Psoas muscle (tissue), 8 donors: ENCODE measurements around the gene GCM1. TPM values are rescaled to one million over a fixed set of nuclear protein-coding genes. Genes with fewer than 3 reads are reported as not detected.

Experiments used
- ATAC-seq, 4 donors: fragments of 200-7000 bp; cut with Tn5 transposase; one replicate each; pipeline ENCODE4 v1.9.1; 2020; ENCODE audit warnings: moderate library complexity in 3 of 4, mild to moderate bottlenecking in 2 of 4
- DNase-seq, 2 donors: peaks; one replicate each; pipeline ENCODE4 v3.0.0-alpha.2; 2020
- H3K27ac ChIP-seq: fragments of 200-600 bp; one replicate; pipeline ENCODE4 v1.8.0; 2022
- H3K27me3 ChIP-seq, 3 donors: fragments of 200-600 bp in 1 of 3; one replicate each; pipeline versions ENCODE4 v1.6.1 to v1.8.0; 2013 to 2022; ENCODE audit warnings: low read length in 2 of 3, mild to moderate bottlenecking in 2 of 3, moderate library complexity in 1 of 3; ENCODE audit not compliant: insufficient read depth in 3 of 3
- H3K36me3 ChIP-seq, 2 donors: fragments of 200-600 bp in 1 of 2; one replicate each; pipeline versions ENCODE4 v1.6.1 to v1.8.0; 2013 to 2022; ENCODE audit warnings: low read depth in 1 of 2, mild to moderate bottlenecking in 1 of 2, moderate library complexity in 1 of 2; ENCODE audit not compliant: insufficient read depth in 1 of 2
- H3K4me1 ChIP-seq: fragments of 200-600 bp; one replicate; pipeline ENCODE4 v1.8.0; 2022
- H3K4me3 ChIP-seq: fragments of 200-600 bp; one replicate; pipeline ENCODE4 v1.8.0; 2022; ENCODE audit warnings: mild to moderate bottlenecking
- H3K9me3 ChIP-seq: fragments of 200-600 bp; one replicate; pipeline ENCODE4 v1.8.0; 2022
- CTCF ChIP-seq: fragments of 200-600 bp; IDR thresholded peaks from one replicate; pipeline ENCODE4 v1.8.0; 2022; ENCODE audit warnings: antibody characterized with exemption
- WGBS, 3 donors: extraction: QIAGEN DNeasy Blood & Tissue Kit; methylation state at CpG; one replicate each; pipeline versions ENCODE4 v1.1.6 to v1.1.7; 2013; 5-methylcytosine and 5-hydroxymethylcytosine counted together
- intact Hi-C, 2 donors: fragments of 100-400 bp; cut with DNase I; formaldehyde crosslinking; loops; one replicate each; pipeline versions ENCODE4 v1.11.0 to v1.14.2; 2022
- polyA plus RNA-seq, 3 donors: library from polyadenylated mRNA; stranded (reverse); fragments of 200-250 nt; gene quantifications; one replicate each; pipeline ENCODE4 v1.2.3, GENCODE V29; 2013
- total RNA-seq, 4 donors: library from RNA; stranded (reverse); fragmentation: NEBNext Ultra II Directional in 2 of 4; extraction: Animal tissue kit (Norgen Biotek cat#: 25700) in 2 of 4; gene quantifications; one replicate each; pipeline versions ENCODE4 v1.2.1 to v1.2.4, GENCODE V29; 2021 to 2023
- donor health status: healthy with polysubstance abuse.
- donor health status: DM: no; HTN: no; CAD: no; lungs with moderate emphysema.
- donor health status: Bipolar disorder and iron deficiency.
- donor health status: healthy.
- donor health status: DM: yes; HTN: yes; CAD: no.
- donor health status: DM: no; HTN: no; CAD: no.
- donor health status: DM: no; HTN: no; CAD: no.
- donor health status: DM: yes; HTN: yes; CAD: no.

GCM1 gene
- total and polyA plus RNA-seq, 7 donors: not detected

- no peak for TF ChIP-seq CTCF
- Histone ChIP-seq H3K4me3 (no peak overlapping the region), H3K9me3 (no peaks in the 10 kb centered on the region), H3K4me1 (no peaks in the 10 kb centered on the region), H3K27me3 (no peaks in the 10 kb centered on the region), H3K36me3 (peaks cover 2 to 100% of the 10 kb centered on the region in 2 donors), H3K27ac (no peak overlapping the region)
- 87 to 91% (median 91%) methylated on average over 3 of the region's 3 CpGs for WGBS, 3 donors
- DNase-seq (no peak), ATAC-seq (no peak)
- intact Hi-C loops: loop anchor here in 1 of 2 donors (5.0 kb wide), 1 partner anchor 88 kb away; no protein-coding TSS in a partner anchor
These were observed 53.4 kb downstream of the GCM1 start for GRCh38 chr6:53095270-53095669.

- Histone ChIP-seq H3K27ac (no peak overlapping the region), H3K36me3 (peaks cover 3 to 100% of the 10 kb centered on the region in 2 donors), H3K27me3 (no peaks in the 10 kb centered on the region), H3K4me1 (no peaks in the 10 kb centered on the region), H3K4me3 (no peak overlapping the region), H3K9me3 (no peaks in the 10 kb centered on the region)
- ATAC-seq (no peak), DNase-seq (peak in 1 of 2 donors; percentile 51)
- WGBS, 3 donors: 92 to 95% (median 94%) methylated on average over 2 of the region's 2 CpGs
- no peak for TF ChIP-seq CTCF
- intact Hi-C loops: no loop called here
These were observed 58.1 kb downstream of the GCM1 start for GRCh38 chr6:53090576-53090975.

GRCh38 chr6:53089948-53090347 is 58.7 kb downstream of the GCM1 start:
- H3K36me3 ChIP-seq: peaks cover 3 to 100% of the 10 kb centered on the region in 2 donors
- no peak for ATAC-seq
- intact Hi-C loops: no loop called here
- H3K4me3 ChIP-seq: no peak overlapping the region
- no peak overlapping the region for H3K27ac ChIP-seq
- no peaks in the 10 kb centered on the region for H3K27me3 ChIP-seq
- no peak for DNase-seq
- no peaks in the 10 kb centered on the region for H3K9me3 ChIP-seq
- no peak for TF ChIP-seq CTCF
- H3K4me1 ChIP-seq: no peaks in the 10 kb centered on the region

- no peak for TF ChIP-seq CTCF
- 46 to 48% (median 46%) methylated on average over 2 of the region's 2 CpGs for WGBS, 3 donors
- Histone ChIP-seq H3K36me3 (peaks cover 4 to 100% of the 10 kb centered on the region in 2 donors), H3K27me3 (no peaks in the 10 kb centered on the region), H3K4me1 (no peaks in the 10 kb centered on the region), H3K9me3 (no peaks in the 10 kb centered on the region), H3K27ac (no peak overlapping the region), H3K4me3 (no peak overlapping the region)
- intact Hi-C loops: no loop called here
- ATAC-seq: no peak
- no peak for DNase-seq
These were observed 62.3 kb downstream of the GCM1 start for GRCh38 chr6:53086302-53086701.

GRCh38 chr6:53080813-53081212 is 67.8 kb downstream of the GCM1 start:
- TF ChIP-seq CTCF: no peak
- no peak overlapping the region for H3K4me3 ChIP-seq
- H3K27ac ChIP-seq: no peak overlapping the region
- no peaks in the 10 kb centered on the region for H3K27me3 ChIP-seq
- no peaks in the 10 kb centered on the region for H3K4me1 ChIP-seq
- H3K9me3 ChIP-seq: no peaks in the 10 kb centered on the region
- H3K36me3 ChIP-seq: peaks cover 6 to 100% of the 10 kb centered on the region in 2 donors
- intact Hi-C loops: no loop called here
- peak in 1 of 4 donors; percentile 64 for ATAC-seq
- no peak for DNase-seq
- WGBS, 3 donors: 53 to 77% (median 59%) methylated on average over 1 of the region's 1 CpG
